HepG2 (cell line): ENCODE data around the gene TRMT1. TPM values are rescaled to one million over a fixed set of nuclear protein-coding genes. Genes with fewer than 3 reads are reported as not detected.

Experiments used
- ATAC-seq: fragments of 200-7000 bp; cut with Tn5 transposase; 3 replicates; pipeline ENCODE4 v1.9.1; 2020; ENCODE audit warnings: mild to moderate bottlenecking, moderate library complexity
- BruUV-seq: library from RNA; stranded (reverse); fragments of 400-500 nt; replicated peaks from 2 replicates; lab custom pipeline; 2021; lab: Mats Ljungman, UMichigan
- CTCF ChIA-PET: fragments of 300-600 bp; formaldehyde crosslinking; extraction: SDS; loops from one replicate; lab custom pipeline; 2021; ENCODE audit warnings: low total read pairs, inconsistent platforms, low intra/inter-chr PET ratio; lab: Yijun Ruan, JAX
- POLR2A ChIA-PET: fragments of 350-600 bp; sonication (Branson Sonifier 250); formaldehyde crosslinking; loops from one replicate; lab custom pipeline; 2020; ENCODE audit warnings: antibody characterized with exemption, inconsistent platforms; lab: Yijun Ruan, JAX
- DNase-seq: peaks from one replicate; pipeline ENCODE4 v3.0.0-alpha.2; 2015; ENCODE audit warnings: low spot score
- FAIRE-seq: peaks from 3 replicates; lab custom pipeline; 2011; peaks lifted over from hg19 to GRCh38; lab: Jason Lieb, UNC
- H2AFZ ChIP-seq: one replicate; pipeline ENCODE4 v1.6.1; 2011; ENCODE audit warnings: low read length, inconsistent platforms
- H3K27ac ChIP-seq: fragments of 300-600 bp; 3 replicates; pipeline ENCODE4 v1.8.0; 2011; ENCODE audit warnings: mixed run types, mild to moderate bottlenecking, mixed read lengths, low read length, inconsistent platforms; ENCODE audit not compliant: insufficient read depth; ENCODE audit errors: extremely low read length
- H3K27me3 ChIP-seq, 2 experiments: fragments of 200-600 bp in 1 of 2; 2 replicates in 1 of 2; 3 replicates in 1 of 2; pipeline versions ENCODE4 v1.6.0 to v1.8.0; 2011; ENCODE audit warnings: low read length in 2 of 2, mild to moderate bottlenecking in 2 of 2, moderate library complexity in 2 of 2, inconsistent platforms in 1 of 2; ENCODE audit not compliant: insufficient read depth in 2 of 2, control insufficient read depth in 1 of 2
- H3K36me3 ChIP-seq, 2 experiments: fragments of 200-600 bp in 1 of 2; replicated peaks in 1 of 2; 2 replicates in 1 of 2; 3 replicates in 1 of 2; pipeline versions ENCODE4 v1.5.1 to v1.8.0; 2011; ENCODE audit warnings: low read length in 2 of 2, inconsistent platforms in 1 of 2; ENCODE audit not compliant: insufficient read depth in 2 of 2, control insufficient read depth in 1 of 2
- H3K4me1 ChIP-seq: 2 replicates; pipeline ENCODE4 v1.5.1; 2012; ENCODE audit warnings: low read length, inconsistent platforms; ENCODE audit not compliant: insufficient read depth
- H3K4me2 ChIP-seq: 2 replicates; pipeline ENCODE4 v1.6.0; 2011; ENCODE audit warnings: low read depth, low read length, inconsistent platforms
- H3K4me3 ChIP-seq, 3 experiments: fragments of 200-600 bp in 1 of 3; sonication (generic), shearing (Covaris generic) in 1 of 3; replicated peaks in 1 of 3; 2 replicates each; pipeline ENCODE4 v1.5.1; 2011 to 2016; ENCODE audit warnings: low read length in 3 of 3, inconsistent platforms in 2 of 3, low read depth in 2 of 3, mild to moderate bottlenecking in 2 of 3, control low read depth in 1 of 3, mixed read lengths in 1 of 3; ENCODE audit not compliant: insufficient read depth in 1 of 3
- H3K79me2 ChIP-seq: one replicate; pipeline ENCODE4 v1.6.1; 2011; ENCODE audit warnings: low read length, inconsistent platforms; ENCODE audit not compliant: insufficient read depth
- H3K9ac ChIP-seq: 2 replicates; pipeline ENCODE4 v1.6.0; 2011; ENCODE audit warnings: mild to moderate bottlenecking, low read depth, low read length, inconsistent platforms; ENCODE audit not compliant: insufficient read depth
- H3K9me3 ChIP-seq: 2 replicates; pipeline ENCODE4 v1.5.1; 2012; ENCODE audit warnings: mild to moderate bottlenecking, low read length
- H4K20me1 ChIP-seq: 2 replicates; pipeline ENCODE4 v1.6.0; 2011; ENCODE audit warnings: inconsistent platforms, mild to moderate bottlenecking, low read length, moderate library complexity; ENCODE audit not compliant: insufficient read depth
- CERS6 ChIP-seq: sonication (generic); formaldehyde crosslinking; IDR thresholded peaks from 2 replicates; pipeline ENCODE4 v1.5.0; 2020; ENCODE audit warnings: missing genetic modification reagents
- GPN1 ChIP-seq: sonication (generic); formaldehyde crosslinking; IDR thresholded peaks from 2 replicates; pipeline ENCODE4 v1.5.1; 2020; ENCODE audit warnings: missing genetic modification reagents, borderline replicate concordance
- ISL2 ChIP-seq: sonication (generic); formaldehyde crosslinking; IDR thresholded peaks from 2 replicates; pipeline ENCODE4 v1.5.0; 2020; ENCODE audit warnings: missing genetic modification reagents
- REST ChIP-seq, 2 experiments: IDR thresholded peaks; 2 replicates each; pipeline ENCODE4 v1.6.1; 2011 to 2012; ENCODE audit warnings: low read length in 2 of 2, borderline replicate concordance in 1 of 2, low read depth in 1 of 2, mild to moderate bottlenecking in 1 of 2, moderate library complexity in 1 of 2
- ZNF207 ChIP-seq: fragments of 450-650 bp; IDR thresholded peaks from 2 replicates; pipeline ENCODE4 v1.6.1; 2016; ENCODE audit warnings: antibody characterized with exemption, borderline replicate concordance
- ZNF572 ChIP-seq: sonication (generic); formaldehyde crosslinking; IDR thresholded peaks from 2 replicates; pipeline ENCODE4 v1.5.1; 2020; ENCODE audit warnings: mild to moderate bottlenecking, missing genetic modification reagents
- ZNF589 ChIP-seq: sonication (generic); formaldehyde crosslinking; conservative IDR thresholded peaks from 2 replicates; pipeline ENCODE4 v1.8.0; 2022; ENCODE audit warnings: mild to moderate bottlenecking, moderate library complexity, missing genetic modification reagents
- ZNF687 ChIP-seq: sonication (generic); formaldehyde crosslinking; IDR thresholded peaks from 2 replicates; pipeline ENCODE4 v1.5.1; 2020; ENCODE audit warnings: mild to moderate bottlenecking, missing genetic modification reagents, moderate library complexity
- ZNF777 ChIP-seq: sonication (generic); formaldehyde crosslinking; IDR thresholded peaks from 2 replicates; pipeline ENCODE4 v1.4.0; 2020; ENCODE audit warnings: missing genetic modification reagents
- WGBS: methylation state at CpG from one replicate; pipeline ENCODE4 v1.1.6; 2017; ENCODE audit warnings: low lambda C conversion rate; 5-methylcytosine and 5-hydroxymethylcytosine counted together
- in situ Hi-C: cut with HindIII; loops from 2 replicates; pipeline ENCODE4 v1.10.0; 2017; ENCODE audit warnings: low pct_unique_long_range_greater_than_20kb; ENCODE audit not compliant: extremely low pct_ligation_motif_present
- intact Hi-C: fragments of 100-400 bp; cut with micrococcal nuclease; formaldehyde crosslinking; loops from one replicate; pipeline ENCODE4 v1.10.0; 2022; ENCODE audit not compliant: unreplicated experiment
- polyA plus RNA-seq, 8 experiments: library from polyadenylated mRNA; depleted of rRNA in 3 of 8; stranded (reverse) in 7 of 8; unstranded in 1 of 8; fragments of >200 nt; fragmentation: Illumina TruSeq in 4 of 8; extraction: Trizol in 4 of 8; gene quantifications; 2 replicates each; pipeline versions ENCODE4 v1.2.1 to v1.2.3, GENCODE V29; 2011 to 2016; ENCODE audit warnings: low read depth in 4 of 8, missing spikeins in 1 of 8, mixed read lengths in 1 of 8; ENCODE audit not compliant: insufficient read depth in 1 of 8
- total RNA-seq, 5 experiments: library from RNA; depleted of rRNA; stranded (reverse); fragments of >200 nt; fragmentation: Illumina TruSeq; extraction: Trizol; gene quantifications; 2 replicates each; pipeline ENCODE4 v1.2.3, GENCODE V29; 2016; ENCODE audit warnings: low read depth in 1 of 5

Gene TRMT1
- total and polyA plus RNA-seq, 2 of the 13 experiments (the other 11 are each of a cell fraction or from before 2014, with no cell fraction given): 35.5 to 44.1 TPM

GRCh38 chr19:13162724-13163608 lies 46.4 kb upstream of the TRMT1 start:
- Histone ChIP-seq H4K20me1 (no peaks in the 10 kb centered on the region), H3K79me2 (no peaks in the 10 kb centered on the region), H3K4me2 (peak overlapping the region; percentile 100), H2AFZ (no peak overlapping the region), H3K27ac (peak overlapping the region; percentile 99), H3K4me1 (peaks cover 53% of the 10 kb centered on the region), H3K36me3 (no peaks in the 10 kb centered on the region), H3K9ac (peak overlapping the region; percentile 97), H3K9me3 (no peaks in the 10 kb centered on the region), H3K4me3 (peak overlapping the region; percentile 63 to 81 (median 64)), H3K27me3 (no peaks in the 10 kb centered on the region)
- in situ Hi-C loops: no loop called here
- DNase-seq: peak; percentile 98
- peak; percentile 99 for FAIRE-seq
- ATAC-seq: peak; percentile 84
- TSS peak; percentile 88 for BruUV-seq
- ChIA-PET POLR2A (interaction anchor here (0.6 to 10.2 kb wide), 19 partner anchors 8 to 892 kb away, joined by 3 to 108 read pairs (median 4); partner anchors contain the start of genes IER2, NACC1, STX10 and TRMT1), CTCF (no interaction called here)
- WGBS: 0% methylated on average over 14 of the region's 58 CpGs
- intact Hi-C loops: loop anchor here (1.0 kb wide), 1 partner anchor 11 kb away; no protein-coding TSS in a partner anchor
- TF ChIP-seq ZNF207: no peak
- no peak for TF ChIP-seq ZNF589 (CRISPR knock-in tag)
- TF ChIP-seq REST (IDR thresholded peaks at IDR 0.05; ENCODE audit: borderline replicate concordance in 1 of 2, low read depth in 1 of 2, low read length in 2 of 2): peak in 1 of 2 experiments; percentile 17; a peak in 1 of 4 replicates
- no peak for TF ChIP-seq GPN1
- 0 out of 2 replicates have a peak, but pooled peaks have one; percentile 67 for TF ChIP-seq ZNF572
- peak; percentile 88 for TF ChIP-seq ZNF777 (CRISPR knock-in tag)
- no peak for TF ChIP-seq CERS6 (CRISPR knock-in tag)
- peak; percentile 95 for TF ChIP-seq ZNF687 (CRISPR knock-in tag)
- no peak; the same call in 1 of the 2 replicates for TF ChIP-seq ISL2
